8988T (cell line): Measurements from ENCODE around the gene B3GLCT.
"Not testable (repeated sequence)": the region's sequence is repeated elsewhere in the genome, so short reads cannot be mapped to it uniquely, and the experiment has no call there.

ENCODE experiments used
- DNase-seq: peaks from one replicate; pipeline ENCODE4 v3.0.0; 2011

B3GLCT gene

DNA sequence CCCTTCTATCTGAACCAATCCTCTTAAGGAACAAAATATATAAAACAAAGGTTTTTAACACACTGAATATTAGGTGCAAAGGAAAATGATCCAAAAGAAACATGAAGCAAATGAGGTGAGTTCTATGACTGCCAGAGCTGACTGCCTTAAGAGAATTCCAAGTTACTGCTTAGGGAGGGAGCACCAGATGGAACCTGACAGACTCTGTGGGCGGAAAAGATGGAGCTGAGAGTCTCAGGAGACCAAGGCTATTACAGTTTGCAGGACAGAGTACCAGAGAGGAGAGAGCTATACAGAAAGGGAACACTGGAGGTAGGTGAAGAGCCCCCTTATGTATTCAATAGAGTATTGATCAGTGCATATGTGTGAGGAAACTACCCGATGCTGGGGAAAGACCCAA lies 87.2 kb downstream of the B3GLCT start:
- no peak for DNase-seq

DNA sequence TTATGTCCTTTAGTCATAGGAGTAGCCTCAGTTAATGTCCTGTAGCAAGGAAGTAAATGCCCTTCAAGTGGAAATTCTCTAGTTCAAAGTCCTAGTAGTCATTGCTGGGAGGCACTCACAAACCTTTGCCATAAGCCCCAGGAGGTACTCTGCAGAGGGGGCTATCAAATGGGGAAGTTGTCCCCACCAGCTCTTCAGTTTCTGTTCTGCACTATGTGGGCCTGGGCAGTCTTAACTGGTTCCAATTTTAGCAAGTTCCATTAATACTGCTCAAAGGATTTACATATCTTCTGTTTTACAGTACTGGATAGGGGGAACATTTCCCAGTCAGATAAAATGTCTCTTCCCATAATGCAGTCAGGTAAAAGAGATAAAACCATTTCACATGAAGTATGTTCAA lies 101.3 kb downstream of the B3GLCT start:
- DNase-seq, result no peak

- no peak for DNase-seq
Measured at GRCh38 chr13:31310356-31310755, 110.6 kb downstream of the B3GLCT start.

GRCh38 chr13:31310786-31311185 lies 111.0 kb downstream of the B3GLCT start:
- DNase-seq, result no peak

GRCh38 chr13:31311921-31312320 lies 112.1 kb downstream of the B3GLCT start:
- DNase-seq, result no peak

GRCh38 chr13:31314961-31315360 lies 115.2 kb downstream of the B3GLCT start:
- no peak for DNase-seq

- DNase-seq, result no peak
Measured at GRCh38 chr13:31320946-31321345, 121.2 kb downstream of the B3GLCT start.

DNA sequence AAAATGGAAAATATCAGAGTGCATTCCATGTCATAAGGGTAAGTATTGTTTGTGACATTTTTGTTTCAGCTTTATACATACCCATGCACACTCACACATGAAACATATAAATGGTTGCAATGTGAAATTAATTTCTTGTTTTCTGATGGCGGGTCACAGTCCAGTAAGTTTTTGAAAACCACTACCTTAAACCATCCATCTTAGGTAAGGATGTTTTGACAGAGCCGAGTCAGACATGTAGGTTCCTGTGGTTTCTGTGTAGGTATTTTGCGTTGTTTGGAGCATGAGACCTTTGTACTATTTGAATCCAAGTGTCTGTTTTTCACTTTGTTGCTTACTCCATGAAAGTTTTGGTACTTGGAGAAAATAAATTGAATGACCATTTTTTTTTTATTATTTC lies 121.7 kb downstream of the B3GLCT start:
- no peak for DNase-seq

DNA sequence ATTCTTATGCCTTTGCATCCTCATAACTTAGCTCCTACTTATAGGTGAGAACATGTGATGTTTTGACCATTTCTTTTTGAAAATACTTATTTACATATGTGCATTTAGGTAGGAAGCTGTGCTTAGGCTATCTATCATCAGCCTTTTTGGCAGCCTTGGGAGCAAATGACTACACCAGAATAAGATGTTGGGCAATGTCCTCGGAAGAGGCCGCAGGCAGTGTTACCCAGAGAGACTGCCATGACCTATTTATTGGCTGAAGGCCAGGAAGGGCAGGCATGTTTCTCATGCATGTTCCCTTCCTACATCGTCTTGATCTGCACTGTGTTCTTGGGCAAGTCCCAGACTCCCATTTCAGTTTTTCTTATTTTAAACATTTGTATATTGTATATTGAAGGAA lies 122.3 kb downstream of the B3GLCT start:
- DNase-seq, result no peak

DNA sequence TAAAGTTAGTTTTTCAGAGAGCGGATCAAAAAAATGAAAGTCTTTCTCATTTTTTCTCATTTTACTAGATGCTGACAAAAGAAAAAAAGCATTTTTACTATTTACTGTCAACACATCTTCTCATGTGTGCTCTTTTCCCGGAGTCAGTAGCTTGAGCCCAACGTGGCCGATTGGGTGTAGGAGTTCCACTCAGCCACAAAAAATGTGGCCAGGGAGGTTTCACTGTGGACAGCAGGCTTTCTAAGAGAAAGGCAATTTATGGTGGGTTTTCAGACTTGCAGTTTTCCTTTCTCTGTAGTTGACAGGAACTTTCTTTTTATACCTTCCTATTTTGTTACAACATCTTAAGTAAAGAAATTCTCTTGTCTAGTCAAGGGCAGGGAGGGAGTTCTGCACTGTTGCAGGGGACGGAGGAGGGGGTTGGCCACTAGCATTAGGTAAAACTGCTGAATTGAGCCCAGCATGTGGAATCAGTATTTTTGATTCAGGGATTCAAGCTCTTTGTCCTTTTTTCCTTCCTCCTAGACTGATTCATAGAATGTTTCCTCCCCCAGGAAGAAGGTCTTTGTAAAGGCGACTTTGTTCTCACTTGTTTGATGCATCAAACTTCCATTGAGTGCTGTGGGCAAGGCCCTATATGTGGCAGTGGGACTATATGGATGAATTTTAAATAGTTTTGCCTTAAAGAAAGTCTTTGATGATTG lies 123.1 kb downstream of the B3GLCT start:
- DNase-seq, result no peak

GRCh38 chr13:31327182-31327860 lies 127.5 kb downstream of the B3GLCT start:
- DNase-seq, result no peak

GRCh38 chr13:31328549-31329235 lies 128.9 kb downstream of the B3GLCT start:
- DNase-seq, result no peak

- no peak for DNase-seq
Measured at GRCh38 chr13:31330236-31330635, 130.5 kb downstream of the B3GLCT start.

GRCh38 chr13:31331068-31331467 lies 131.3 kb downstream of the B3GLCT start:
- DNase-seq, result no peak

- no peak for DNase-seq
Measured at GRCh38 chr13:31334547-31334946, 134.8 kb downstream of the B3GLCT start.

- no peak for DNase-seq
Measured at GRCh38 chr13:31334994-31335557, 135.3 kb downstream of the B3GLCT start.

DNA sequence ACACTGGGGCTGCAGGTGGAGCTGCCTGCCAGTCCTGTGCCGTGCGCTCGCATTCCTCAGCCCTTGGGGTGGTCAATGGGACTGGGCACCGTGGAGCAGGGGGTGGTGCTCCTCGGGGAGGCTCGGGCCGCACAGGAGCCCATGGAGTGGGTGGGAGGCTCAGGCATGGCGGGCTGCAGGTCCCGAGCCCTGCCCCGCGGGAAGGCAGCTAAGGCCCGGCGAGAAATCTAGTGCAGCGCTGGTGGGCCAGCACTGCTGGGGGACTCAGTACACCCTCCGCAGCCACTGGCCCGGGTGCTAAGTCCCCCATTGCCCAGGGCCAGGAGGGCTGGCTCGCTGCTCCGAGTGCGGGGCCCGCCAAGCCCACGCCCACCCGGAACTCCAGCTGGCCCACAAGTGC lies 139.8 kb downstream of the B3GLCT start:
- DNase-seq, result not testable (repeated sequence)

GRCh38 chr13:31340848-31341247 lies 141.1 kb downstream of the B3GLCT start:
- not testable (repeated sequence) for DNase-seq

DNA sequence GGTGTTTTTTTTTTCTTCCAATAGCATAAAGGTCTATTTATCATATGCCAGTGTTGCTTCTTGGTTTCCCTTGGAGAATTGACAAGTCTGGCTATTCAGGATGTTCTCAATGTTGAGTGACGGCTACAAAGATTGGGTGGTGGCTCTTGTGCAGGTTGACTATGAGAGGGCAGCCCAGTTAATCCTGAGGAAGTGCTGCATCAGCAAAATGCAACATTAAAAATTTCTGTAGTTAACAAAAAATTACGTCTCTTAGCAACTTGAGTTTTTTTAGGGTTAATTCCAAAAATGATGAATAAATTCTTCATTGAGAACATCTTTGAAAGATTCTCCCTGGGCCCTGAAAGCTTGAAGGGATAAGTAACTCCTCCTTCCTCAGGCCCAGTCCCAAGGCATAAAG lies 147.1 kb downstream of the B3GLCT start:
- DNase-seq, result no peak

- no peak for DNase-seq
Measured at GRCh38 chr13:31349156-31349555, 149.4 kb downstream of the B3GLCT start.

DNA sequence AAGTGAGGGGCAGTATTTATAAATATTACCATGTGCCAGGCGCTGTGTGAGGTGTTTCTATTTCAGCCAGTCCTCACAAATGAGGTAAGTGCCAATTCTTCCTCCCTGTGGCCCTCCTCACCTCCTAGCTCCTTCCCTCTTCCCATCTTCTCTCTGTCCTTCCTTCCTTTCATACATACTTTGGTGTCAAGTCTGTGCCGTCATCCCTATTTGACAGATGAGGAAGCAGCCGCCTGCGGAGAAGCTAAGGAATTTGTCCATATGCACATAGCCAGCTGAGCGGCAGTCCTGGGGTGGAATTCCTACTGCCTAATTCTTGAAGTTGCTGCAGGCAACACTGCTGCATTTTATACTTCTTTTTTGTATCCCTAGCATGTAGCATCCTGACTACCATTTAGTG lies 150.8 kb downstream of the B3GLCT start:
- DNase-seq, result no peak

GRCh38 chr13:31351376-31351775 lies 151.6 kb downstream of the B3GLCT start:
- DNase-seq, result no peak

DNA sequence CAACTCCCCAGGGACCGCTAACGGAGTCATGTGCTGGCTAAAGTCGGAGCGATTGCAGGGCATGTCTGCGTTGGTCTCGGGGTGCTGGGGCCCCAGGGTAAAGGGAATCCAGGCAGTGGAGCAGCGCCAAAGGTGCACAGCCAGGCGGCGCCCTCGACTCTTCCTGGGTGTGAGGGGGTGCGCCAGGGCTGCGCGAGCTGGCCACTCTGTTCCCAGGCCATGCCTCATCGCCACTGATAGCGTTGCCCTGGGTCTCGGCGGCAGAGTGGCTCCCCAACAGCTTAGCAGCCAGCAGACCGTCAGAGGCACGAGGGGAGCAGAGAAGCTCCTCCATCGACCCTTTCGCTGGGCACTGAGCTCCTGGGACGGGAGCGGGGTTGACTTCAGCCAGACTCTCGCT lies 152.7 kb downstream of the B3GLCT start:
- no peak for DNase-seq

DNA sequence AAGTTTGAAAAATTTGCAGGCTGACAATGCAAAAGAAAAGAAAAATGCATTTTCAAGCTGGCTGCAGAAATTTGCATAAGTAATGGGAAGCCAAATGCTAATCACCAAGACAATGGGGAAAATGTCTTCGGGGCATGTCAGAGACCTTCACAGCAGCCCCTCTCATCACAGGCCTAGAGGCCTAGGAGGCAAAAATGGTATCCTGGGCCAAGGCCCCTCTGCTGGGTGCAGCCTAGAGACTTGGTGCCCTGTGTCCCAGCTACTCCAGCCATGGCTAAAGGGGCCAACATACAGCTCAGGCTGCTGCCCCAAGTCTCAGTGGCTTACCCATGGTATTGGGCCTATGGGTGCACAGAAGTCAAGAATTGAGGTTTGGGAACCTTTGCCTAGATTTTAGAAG lies 155.2 kb downstream of the B3GLCT start:
- DNase-seq, result no peak
